PFSK-1 (cell line): Measurements from ENCODE around the gene AWAT2.

Source experiments
- FOXP2 ChIP-seq: optimal IDR thresholded peaks from 2 replicates; pipeline ENCODE3; 2011; ENCODE audit warnings: borderline replicate concordance, control low read depth, inconsistent platforms; ENCODE audit not compliant: insufficient read depth; ENCODE audit errors: extremely low read length, extremely low read depth
- POLR2AphosphoS5 ChIP-seq: IDR thresholded peaks from 2 replicates; pipeline ENCODE4 v1.6.1; 2012; ENCODE audit warnings: low read depth, mild to moderate bottlenecking, control low read depth, low read length, moderate library complexity
- SIN3A ChIP-seq: IDR thresholded peaks from 2 replicates; pipeline ENCODE4 v1.6.1; 2012; ENCODE audit warnings: mild to moderate bottlenecking, low read length, moderate library complexity, borderline replicate concordance; ENCODE audit not compliant: insufficient read depth
- TAF1 ChIP-seq: IDR thresholded peaks from 2 replicates; pipeline ENCODE4 v1.6.1; 2012; ENCODE audit warnings: low read length, control low read depth, borderline replicate concordance; ENCODE audit not compliant: insufficient read depth
- TF ChIP-seq, protein P1 (sequence below), 2 experiments: IDR thresholded peaks; 2 replicates each; pipeline versions ENCODE4 v1.6.1 to v1.8.0; 2011 to 2012; ENCODE audit warnings: low read depth in 2 of 2, low read length in 2 of 2, control low read depth in 1 of 2, inconsistent platforms in 1 of 2, mild to moderate bottlenecking in 1 of 2, moderate library complexity in 1 of 2; ENCODE audit not compliant: insufficient read depth in 1 of 2

DNA sequence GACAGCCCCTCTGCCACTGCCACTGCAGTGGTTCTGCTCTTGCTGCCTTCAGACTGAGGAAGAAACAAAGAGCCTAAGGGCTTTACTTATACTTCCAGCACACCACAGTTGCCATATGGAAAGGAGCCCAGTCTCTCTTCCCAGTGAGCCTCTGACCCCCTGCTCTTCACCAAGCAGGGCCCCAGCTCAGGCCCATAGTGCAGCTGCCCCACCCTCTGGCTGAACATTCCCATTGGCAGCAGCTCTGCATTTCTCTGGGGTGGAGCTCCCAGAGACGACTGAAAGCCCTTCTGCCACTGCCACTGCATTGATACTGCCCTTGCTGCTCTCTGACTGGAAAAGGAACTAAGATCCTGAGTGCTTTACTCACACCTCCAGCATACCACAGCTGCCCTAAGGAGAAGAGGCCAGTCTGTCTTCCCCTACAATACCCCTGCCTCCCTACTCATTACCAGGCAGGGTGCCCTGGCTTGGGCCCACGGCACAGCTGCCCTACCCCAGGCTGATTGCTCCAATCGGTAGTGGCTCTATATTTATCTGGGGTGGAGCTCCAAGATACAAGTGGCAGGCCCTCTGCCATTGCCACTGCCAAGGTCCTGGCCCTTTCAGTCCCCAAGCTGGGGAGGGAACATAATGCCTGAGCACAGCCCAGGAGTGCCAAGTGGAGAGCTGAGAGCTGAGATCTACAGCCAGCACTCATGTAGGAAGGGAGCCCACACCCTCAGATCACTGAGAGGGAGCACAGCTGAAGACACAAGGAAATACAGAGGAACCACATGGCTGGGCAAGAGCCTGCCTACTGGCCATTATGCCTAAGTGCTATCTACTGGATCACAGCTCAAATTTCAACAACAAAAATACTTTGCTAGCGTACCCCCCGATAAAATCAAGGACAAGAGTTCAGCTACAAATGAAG lies 36.0 kb downstream of the AWAT2 start:
- TF ChIP-seq TAF1 (no peak), POLR2AphosphoS5 (no peak), SIN3A (no peak), FOXP2 (no peak)
- TF ChIP-seq, protein P1, sequence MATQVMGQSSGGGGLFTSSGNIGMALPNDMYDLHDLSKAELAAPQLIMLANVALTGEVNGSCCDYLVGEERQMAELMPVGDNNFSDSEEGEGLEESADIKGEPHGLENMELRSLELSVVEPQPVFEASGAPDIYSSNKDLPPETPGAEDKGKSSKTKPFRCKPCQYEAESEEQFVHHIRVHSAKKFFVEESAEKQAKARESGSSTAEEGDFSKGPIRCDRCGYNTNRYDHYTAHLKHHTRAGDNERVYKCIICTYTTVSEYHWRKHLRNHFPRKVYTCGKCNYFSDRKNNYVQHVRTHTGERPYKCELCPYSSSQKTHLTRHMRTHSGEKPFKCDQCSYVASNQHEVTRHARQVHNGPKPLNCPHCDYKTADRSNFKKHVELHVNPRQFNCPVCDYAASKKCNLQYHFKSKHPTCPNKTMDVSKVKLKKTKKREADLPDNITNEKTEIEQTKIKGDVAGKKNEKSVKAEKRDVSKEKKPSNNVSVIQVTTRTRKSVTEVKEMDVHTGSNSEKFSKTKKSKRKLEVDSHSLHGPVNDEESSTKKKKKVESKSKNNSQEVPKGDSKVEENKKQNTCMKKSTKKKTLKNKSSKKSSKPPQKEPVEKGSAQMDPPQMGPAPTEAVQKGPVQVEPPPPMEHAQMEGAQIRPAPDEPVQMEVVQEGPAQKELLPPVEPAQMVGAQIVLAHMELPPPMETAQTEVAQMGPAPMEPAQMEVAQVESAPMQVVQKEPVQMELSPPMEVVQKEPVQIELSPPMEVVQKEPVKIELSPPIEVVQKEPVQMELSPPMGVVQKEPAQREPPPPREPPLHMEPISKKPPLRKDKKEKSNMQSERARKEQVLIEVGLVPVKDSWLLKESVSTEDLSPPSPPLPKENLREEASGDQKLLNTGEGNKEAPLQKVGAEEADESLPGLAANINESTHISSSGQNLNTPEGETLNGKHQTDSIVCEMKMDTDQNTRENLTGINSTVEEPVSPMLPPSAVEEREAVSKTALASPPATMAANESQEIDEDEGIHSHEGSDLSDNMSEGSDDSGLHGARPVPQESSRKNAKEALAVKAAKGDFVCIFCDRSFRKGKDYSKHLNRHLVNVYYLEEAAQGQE (IDR thresholded peaks at IDR 0.05; ENCODE audit: insufficient read depth in 1 of 2, low read depth in 2 of 2, low read length in 2 of 2), result no peak
